Tibial nerve (tissue), 3 donors: Measurements from ENCODE around the gene CYBB.

ENCODE experiments used
- CTCF ChIP-seq, 5 experiments: fragments of 200-600 bp in 3 of 5; fragments of 450-650 bp in 2 of 5; sonication (generic) in 3 of 5; IDR thresholded peaks; one replicate each; pipeline ENCODE4 v1.5.1; 2016 to 2019; ENCODE audit warnings: antibody characterized with exemption in 5 of 5, mild to moderate bottlenecking in 3 of 5, moderate library complexity in 2 of 5
- POLR2A ChIP-seq, 2 donors: fragments of 450-650 bp; IDR thresholded peaks; one replicate each; pipeline ENCODE4 v1.6.1; 2017; ENCODE audit warnings: antibody characterized with exemption in 2 of 2, mild to moderate bottlenecking in 2 of 2, moderate library complexity in 2 of 2

GRCh38 chrX:37812110-37812509, 32.3 kb downstream of the CYBB start:
- TF ChIP-seq CTCF (IDR thresholded peaks at IDR 0.05) (no peak), POLR2A (IDR thresholded peaks at IDR 0.05) (no peak)
